IMR-90 (cell line): ENCODE data around the gene ITPK1. TPM values are rescaled to one million over a fixed set of nuclear protein-coding genes. Genes with fewer than 3 reads are reported as not detected.

Experiments used
- ATAC-seq: fragments of 200-7000 bp; cut with Tn5 transposase; 2 replicates; pipeline ENCODE4 v1.9.1; 2020; ENCODE audit warnings: low read depth, mild to moderate bottlenecking, moderate library complexity
- BruUV-seq: library from RNA; stranded (reverse); fragments of 400-500 nt; replicated peaks from 2 replicates; lab custom pipeline; 2021; lab: Mats Ljungman, UMichigan
- CTCF ChIA-PET: fragments of 300-600 bp; formaldehyde crosslinking; extraction: SDS; loops from one replicate; lab custom pipeline; 2021; ENCODE audit warnings: antibody characterized with exemption; lab: Yijun Ruan, JAX
- POLR2A ChIA-PET: fragments of 300-600 bp; sonication (Branson Sonifier 250); formaldehyde crosslinking; loops from one replicate; lab custom pipeline; 2022; ENCODE audit warnings: antibody characterized with exemption; ENCODE audit not compliant: unreplicated experiment; lab: Charles Lee
- DNase-seq: peaks from one replicate; pipeline ENCODE4 v3.0.0; 2013
- H2AFZ ChIP-seq: replicated peaks from 2 replicates; pipeline ENCODE3; 2013; ENCODE audit warnings: low read length, mild to moderate bottlenecking; ENCODE audit not compliant: poor library complexity
- H2AK5ac ChIP-seq: 2 replicates; pipeline ENCODE4 v1.6.1; 2013; ENCODE audit warnings: low read depth, low read length, inconsistent platforms
- H2AK9ac ChIP-seq: replicated peaks from 2 replicates; pipeline ENCODE3; 2013; ENCODE audit warnings: mild to moderate bottlenecking, low read depth, low read length, moderate library complexity; ENCODE audit not compliant: poor library complexity
- H2BK120ac ChIP-seq: 2 replicates; pipeline ENCODE4 v1.6.1; 2013; ENCODE audit warnings: low read depth, low read length, inconsistent platforms
- H2BK15ac ChIP-seq: 3 replicates; pipeline ENCODE4 v1.6.1; 2013; ENCODE audit warnings: low read depth, low read length, inconsistent platforms
- H2BK20ac ChIP-seq: 2 replicates; pipeline ENCODE4 v1.6.1; 2013; ENCODE audit warnings: low read depth, mild to moderate bottlenecking, inconsistent platforms, low read length, moderate library complexity
- H2BK5ac ChIP-seq: 2 replicates; pipeline ENCODE4 v1.6.1; 2013; ENCODE audit warnings: mild to moderate bottlenecking, low read depth, low read length, inconsistent platforms; ENCODE audit not compliant: poor library complexity, severe bottlenecking
- H3K14ac ChIP-seq: replicated peaks from 2 replicates; pipeline ENCODE4 v1.6.1; 2013; ENCODE audit warnings: low read depth, low read length, inconsistent platforms
- H3K18ac ChIP-seq: 2 replicates; pipeline ENCODE4 v1.6.1; 2013; ENCODE audit warnings: low read depth, low read length, control low read depth
- H3K23ac ChIP-seq: 2 replicates; pipeline ENCODE4 v1.6.1; 2013; ENCODE audit warnings: low read depth, low read length, inconsistent platforms
- H3K27ac ChIP-seq: 2 replicates; pipeline ENCODE4 v1.5.1; 2013; ENCODE audit warnings: mild to moderate bottlenecking, control low read depth, low read length; ENCODE audit not compliant: insufficient read depth
- H3K27me3 ChIP-seq: 2 replicates; pipeline ENCODE4 v1.6.1; 2013; ENCODE audit warnings: low read length; ENCODE audit not compliant: control insufficient read depth, insufficient read depth
- H3K36me3 ChIP-seq: 2 replicates; pipeline ENCODE4 v1.6.1; 2013; ENCODE audit warnings: low read length, mixed read lengths; ENCODE audit not compliant: control insufficient read depth, insufficient read depth
- H3K4ac ChIP-seq: 2 replicates; pipeline ENCODE4 v1.6.1; 2013; ENCODE audit warnings: low read depth, low read length, inconsistent platforms
- H3K4me1 ChIP-seq: 2 replicates; pipeline ENCODE4 v1.6.1; 2013; ENCODE audit warnings: low read length, mixed read lengths; ENCODE audit not compliant: control insufficient read depth, insufficient read depth
- H3K4me2 ChIP-seq: 2 replicates; pipeline ENCODE4 v1.6.1; 2013; ENCODE audit warnings: low read depth, mild to moderate bottlenecking, control low read depth, low read length, moderate library complexity
- H3K4me3 ChIP-seq: 2 replicates; pipeline ENCODE4 v1.5.1; 2013; ENCODE audit warnings: low read depth, mild to moderate bottlenecking, control low read depth, low read length, moderate library complexity; ENCODE audit not compliant: insufficient read depth
- H3K56ac ChIP-seq: 2 replicates; pipeline ENCODE4 v1.6.1; 2013; ENCODE audit warnings: low read length, inconsistent platforms; ENCODE audit not compliant: insufficient read depth; ENCODE audit errors: extremely low read depth
- H3K79me1 ChIP-seq, 2 experiments: 2 replicates each; pipeline ENCODE4 v1.6.1; 2013; ENCODE audit warnings: low read length in 2 of 2, inconsistent platforms in 1 of 2, low read depth in 1 of 2
- H3K9ac ChIP-seq: 2 replicates; pipeline ENCODE4 v1.6.1; 2013; ENCODE audit warnings: low read depth, low read length, control low read depth
- H3K9me1 ChIP-seq: 2 replicates; pipeline ENCODE4 v1.6.1; 2013; ENCODE audit warnings: low read length, inconsistent platforms; ENCODE audit not compliant: insufficient read depth
- H3K9me3 ChIP-seq: 2 replicates; pipeline ENCODE4 v1.6.1; 2013; ENCODE audit warnings: low read length; ENCODE audit not compliant: control insufficient read depth, insufficient read depth
- H4K20me1 ChIP-seq: 2 replicates; pipeline ENCODE4 v1.6.1; 2013; ENCODE audit warnings: low read length, inconsistent platforms; ENCODE audit not compliant: insufficient read depth
- H4K5ac ChIP-seq: 2 replicates; pipeline ENCODE4 v1.6.1; 2013; ENCODE audit warnings: mild to moderate bottlenecking, low read depth, low read length, control low read depth
- H4K8ac ChIP-seq, 2 experiments: 2 replicates each; pipeline ENCODE4 v1.6.1; 2013; ENCODE audit warnings: low read depth in 2 of 2, low read length in 2 of 2, control low read depth in 1 of 2, inconsistent platforms in 1 of 2
- H4K91ac ChIP-seq: 2 replicates; pipeline ENCODE4 v1.6.1; 2013; ENCODE audit warnings: low read depth, low read length, inconsistent platforms; ENCODE audit not compliant: insufficient read depth
- MXI1 ChIP-seq: IDR thresholded peaks from 2 replicates; pipeline ENCODE4 v1.6.1; 2012; ENCODE audit warnings: low read depth, mild to moderate bottlenecking, low read length, moderate library complexity, borderline replicate concordance
- POLR2A ChIP-seq: IDR thresholded peaks from 2 replicates; pipeline ENCODE4 v1.6.1; 2012; ENCODE audit warnings: mild to moderate bottlenecking, low read depth, low read length
- SMC3 ChIP-seq: fragments of 150-350 bp; IDR thresholded peaks from 2 replicates; pipeline ENCODE4 v1.6.1; 2016; ENCODE audit warnings: low read depth, mild to moderate bottlenecking, antibody characterized with exemption, low read length, moderate library complexity
- WGBS, 2 experiments: methylation state at CpG; one replicate each; pipeline versions ENCODE4 v1.1.5 to v1.1.7; 2013; ENCODE audit warnings: missing lambda C conversion rate in 2 of 2; ENCODE audit not compliant: insufficient read length in 1 of 2; ENCODE audit errors: extremely low coverage in 2 of 2; 5-methylcytosine and 5-hydroxymethylcytosine counted together
- dilution Hi-C: fragments of 300-500 bp; cut with HindIII; formaldehyde crosslinking; loops from one replicate; pipeline ENCODE4 v1.14.3; 2018; ENCODE audit warnings: low sequenced_read_pairs; ENCODE audit not compliant: unreplicated experiment
- in situ Hi-C: fragments of 300-500 bp; cut with MboI; formaldehyde crosslinking; loops from 3 replicates; pipeline ENCODE4 v1.14.3; 2019; ENCODE audit warnings: low sequenced_read_pairs, inconsistent platforms, mixed read lengths
- intact Hi-C: fragments of 100-400 bp; cut with micrococcal nuclease; formaldehyde crosslinking; loops from 2 replicates; pipeline ENCODE4 v1.10.0; 2022
- polyA plus RNA-seq, 3 experiments: library from polyadenylated mRNA; depleted of rRNA; stranded (reverse); fragments of >200 nt; gene quantifications; 2 replicates each; pipeline ENCODE4 v1.2.3, GENCODE V29; 2012; ENCODE audit warnings: low replicate concordance in 1 of 3
- total RNA-seq: library from RNA; depleted of rRNA; stranded (reverse); fragments of >200 nt; gene quantifications from 2 replicates; pipeline ENCODE4 v1.2.3, GENCODE V29; 2012

Gene ITPK1
- total and polyA plus RNA-seq, 2 of the 4 experiments (the other 2 are of a cell fraction), result 21.7 to 26.9 TPM

DNA sequence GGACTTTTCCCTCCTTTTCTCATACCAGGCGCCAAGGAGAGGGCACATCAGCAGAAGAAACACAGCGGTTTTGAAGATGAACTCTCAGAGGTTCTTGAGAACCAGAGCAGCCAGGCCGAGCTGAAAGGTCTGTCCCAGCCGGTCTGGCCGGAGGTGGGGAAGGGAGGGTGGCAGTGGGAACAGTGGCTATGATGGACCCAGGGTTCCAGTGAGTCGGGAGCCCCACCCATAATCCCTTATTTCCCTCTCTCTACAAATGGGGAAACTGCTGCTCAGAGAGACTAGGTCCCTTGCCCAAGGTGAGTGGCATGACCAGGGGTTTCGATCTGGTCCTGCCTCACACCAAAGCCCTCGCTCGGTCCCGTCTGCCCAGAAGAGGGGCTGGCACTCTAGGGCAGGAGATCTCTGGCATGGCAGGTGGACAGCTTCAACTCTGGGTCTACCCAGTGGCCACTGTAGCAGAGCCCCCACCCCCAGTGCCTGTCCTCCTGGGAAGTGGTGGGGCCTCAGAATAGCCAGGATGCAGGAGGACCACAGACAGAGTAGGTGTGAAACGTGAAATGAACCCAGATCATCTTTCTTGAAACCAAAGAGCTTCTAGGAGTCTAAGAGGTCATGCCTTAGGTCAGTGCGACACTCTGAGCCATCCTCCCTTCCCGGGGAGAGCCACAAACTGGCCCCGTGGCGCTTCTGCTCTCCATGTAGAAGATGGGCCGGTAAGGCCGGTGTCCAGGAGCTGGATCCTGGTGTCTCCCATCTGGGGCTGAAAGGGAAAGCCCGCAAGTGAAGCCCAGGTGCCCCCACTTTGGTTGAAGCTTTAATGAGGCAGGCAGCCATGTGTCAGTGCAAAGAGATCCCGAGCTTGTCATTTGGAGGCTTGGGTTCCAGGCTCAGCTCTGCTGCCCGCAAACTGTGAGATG, 185.8 kb downstream of the ITPK1 start:
- in situ Hi-C loops (no loop called here), intact Hi-C loops (no loop called here), dilution Hi-C loops (no loop called here)
- Histone ChIP-seq H4K5ac (no peak overlapping the region), H3K4ac (no peak overlapping the region), H3K36me3 (no peaks in the 10 kb centered on the region), H3K4me1 (no peaks in the 10 kb centered on the region), H2AFZ (no peak overlapping the region), H3K23ac (no peak overlapping the region), H3K79me1 (no peaks in the 10 kb centered on the region), H3K27ac (no peak overlapping the region), H4K91ac (no peak overlapping the region), H2AK5ac (no peak overlapping the region), H3K56ac (no peak overlapping the region), H4K20me1 (no peaks in the 10 kb centered on the region), H3K9me3 (no peaks in the 10 kb centered on the region), H2BK5ac (no peak overlapping the region), H3K9ac (no peak overlapping the region), H3K4me3 (no peak overlapping the region), H3K27me3 (peaks cover 2% of the 10 kb centered on the region; the same call in 1 of the 2 replicates), H3K4me2 (no peak overlapping the region), H2AK9ac (no peak overlapping the region), H2BK15ac (no peak overlapping the region), H3K18ac (no peak overlapping the region), H2BK120ac (no peak overlapping the region), H2BK20ac (no peak overlapping the region), H3K9me1 (no peaks in the 10 kb centered on the region; the same call in 1 of the 2 replicates), H3K14ac (no peak overlapping the region), H4K8ac (no peak overlapping the region)
- ChIA-PET POLR2A (no interaction called here), CTCF (no interaction called here)
- DNase-seq, result no peak
- no peak for TF ChIP-seq SMC3
- no peak for TF ChIP-seq POLR2A
- no peak for TF ChIP-seq MXI1
- 68% methylated on average over 9 of the region's 20 CpGs; no CpG with 5 or more reads in 1 of the 2 experiments for WGBS, 2 experiments
- no peak for ATAC-seq
- BruUV-seq, result no TSS peak
